Lung (tissue), 12 donors: ENCODE results near the gene CHSY3. TPM values are rescaled to one million over a fixed set of nuclear protein-coding genes. Genes with fewer than 3 reads are reported as not detected.

Source experiments
- ATAC-seq: fragments of 200-7000 bp; cut with Tn5 transposase; one replicate; pipeline ENCODE4 v1.9.1; 2020; ENCODE audit warnings: moderate number of reproducible peaks; ENCODE audit not compliant: insufficient read depth, low FRiP score
- DNase-seq, 3 donors: peaks; one replicate each; pipeline ENCODE4 v3.0.0-alpha.2; 2013 to 2017
- H3K27ac ChIP-seq, 2 donors: one replicate each; pipeline ENCODE4 v1.5.1; 2013; ENCODE audit warnings: mild to moderate bottlenecking in 2 of 2, moderate library complexity in 2 of 2, control low read depth in 1 of 2, inconsistent platforms in 1 of 2, low read depth in 1 of 2, low read length in 1 of 2
- H3K27me3 ChIP-seq, 3 donors: one replicate each; pipeline ENCODE4 v1.5.1; 2013; ENCODE audit warnings: low read length in 2 of 3; ENCODE audit not compliant: control insufficient read depth in 3 of 3, insufficient read depth in 3 of 3
- H3K36me3 ChIP-seq, 4 donors: one replicate each; pipeline ENCODE4 v1.5.1; 2013; ENCODE audit warnings: low read length in 4 of 4, mild to moderate bottlenecking in 1 of 4, moderate library complexity in 1 of 4; ENCODE audit not compliant: control insufficient read depth in 4 of 4, insufficient read depth in 4 of 4
- H3K4me1 ChIP-seq, 5 donors: one replicate each; pipeline ENCODE4 v1.5.1; 2013; ENCODE audit warnings: low read length in 5 of 5, mild to moderate bottlenecking in 2 of 5, moderate library complexity in 1 of 5; ENCODE audit not compliant: control insufficient read depth in 5 of 5, insufficient read depth in 5 of 5
- H3K4me3 ChIP-seq: one replicate; pipeline ENCODE4 v1.5.1; 2013; ENCODE audit warnings: mild to moderate bottlenecking, control low read depth, moderate library complexity
- H3K9ac ChIP-seq, 2 donors: one replicate each; pipeline ENCODE4 v1.5.1; 2013; ENCODE audit warnings: low read length in 2 of 2, control low read depth in 1 of 2; ENCODE audit not compliant: insufficient read depth in 1 of 2
- H3K9me3 ChIP-seq, 4 donors: one replicate each; pipeline ENCODE4 v1.5.1; 2013; ENCODE audit warnings: low read length in 3 of 4, mild to moderate bottlenecking in 1 of 4, moderate library complexity in 1 of 4; ENCODE audit not compliant: control insufficient read depth in 4 of 4, insufficient read depth in 3 of 4
- CTCF ChIP-seq: IDR thresholded peaks from 2 replicates; pipeline ENCODE4 v1.5.1; 2012; ENCODE audit warnings: mild to moderate bottlenecking; ENCODE audit errors: control extremely low read depth, extremely low read depth
- WGBS, 2 donors: extraction: QIAGEN DNeasy Blood & Tissue Kit; methylation state at CpG; one replicate each; pipeline ENCODE4 v1.1.7; 2013; 5-methylcytosine and 5-hydroxymethylcytosine counted together
- polyA plus RNA-seq, 2 donors: library from polyadenylated mRNA; stranded (reverse); fragments of 200-250 nt; gene quantifications; one replicate each; pipeline ENCODE4 v1.2.1, GENCODE V29; 2013
- total RNA-seq, 2 donors: library from RNA; depleted of rRNA in 1 of 2; stranded (reverse); fragments of >200 nt in 1 of 2; gene quantifications; one replicate each; pipeline ENCODE4 v1.2.1, GENCODE V29; 2014 to 2021
- donor health status: control.
- donor health status: control.
- donor health status: Bipolar disorder and iron deficiency.
- donor health status: healthy.
- donor health status: DM: yes; HTN: yes; CAD: no.

Gene CHSY3
- total and polyA plus RNA-seq, 4 donors = 0.41 to 6.7 (median 3.0) TPM

- Histone ChIP-seq H3K36me3 (no peaks in the 10 kb centered on the region), H3K4me3 (no peak overlapping the region), H3K4me1 (no peaks in the 10 kb centered on the region), H3K27ac (no peak overlapping the region), H3K9me3 (no peaks in the 10 kb centered on the region), H3K9ac (no peak overlapping the region), H3K27me3 (no peaks in the 10 kb centered on the region)
- no peak for TF ChIP-seq CTCF
- no peak for ATAC-seq
- whole genome bisulfite sequencing, 2 donors = 70 to 72% methylated on average over 4 of the region's 4 CpGs
- no peak for DNase-seq
Observed at GRCh38 chr5:129930221-129930620, 26.0 kb downstream of the CHSY3 start.

DNA sequence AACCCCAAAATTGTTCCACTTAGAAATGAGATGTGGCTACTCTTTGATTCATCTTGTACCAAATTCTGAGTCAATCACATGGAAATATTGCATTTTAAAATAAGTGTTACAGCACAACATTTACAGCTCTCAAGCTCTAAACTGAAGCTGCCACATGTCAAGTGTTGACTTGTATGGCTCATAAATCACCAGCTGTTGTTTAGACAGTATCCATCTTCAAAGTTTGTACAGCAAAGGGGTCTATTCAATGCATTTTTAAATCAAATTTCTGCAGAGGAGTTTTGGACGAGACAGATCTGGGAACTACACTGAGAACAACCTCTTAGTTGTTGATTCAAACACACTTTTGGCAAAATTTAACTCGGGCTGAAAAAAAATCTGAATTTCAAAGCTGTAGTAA is 31.4 kb downstream of the CHSY3 start:
- H3K9me3 ChIP-seq = peaks cover 0 to 6% (median 3%) of the 10 kb centered on the region in 4 donors
- TF ChIP-seq CTCF = no peak
- H3K4me3 ChIP-seq = no peak overlapping the region
- H3K4me1 ChIP-seq = no peaks in the 10 kb centered on the region
- H3K9ac ChIP-seq = no peak overlapping the region
- 78 to 86% methylated on average over 2 of the region's 2 CpGs for WGBS, 2 donors
- no peaks in the 10 kb centered on the region for H3K27me3 ChIP-seq
- H3K27ac ChIP-seq = no peak overlapping the region
- DNase-seq (no peak), ATAC-seq (no peak)
- no peaks in the 10 kb centered on the region for H3K36me3 ChIP-seq

DNA sequence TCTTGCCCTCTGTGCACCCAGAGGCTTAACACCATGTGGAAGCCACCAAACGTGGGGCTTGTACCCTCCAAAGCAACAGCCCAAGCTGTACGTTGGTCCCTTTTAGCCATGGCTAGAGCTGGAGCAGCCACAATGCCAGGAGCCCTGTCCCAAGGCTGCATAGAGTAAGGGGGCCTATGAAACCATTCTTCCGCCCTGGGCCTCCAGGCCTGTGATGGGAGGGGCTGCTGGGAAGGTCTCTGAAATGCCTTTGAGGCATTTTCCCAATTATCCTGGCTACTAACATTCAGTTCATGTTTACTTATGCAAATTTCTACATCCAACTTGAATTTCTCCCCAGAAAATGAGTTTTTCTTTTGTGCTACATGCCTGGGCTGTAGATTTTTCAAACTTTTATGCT is 33.8 kb downstream of the CHSY3 start:
- TF ChIP-seq CTCF = no peak
- no peak for ATAC-seq
- no peak overlapping the region for H3K4me3 ChIP-seq
- WGBS, 2 donors = 87 to 91% methylated on average over 3 of the region's 3 CpGs
- no peaks in the 10 kb centered on the region for H3K4me1 ChIP-seq
- H3K27ac ChIP-seq = no peak overlapping the region
- H3K36me3 ChIP-seq = no peaks in the 10 kb centered on the region
- H3K9me3 ChIP-seq = peaks cover 0 to 6% (median 3%) of the 10 kb centered on the region in 4 donors
- no peaks in the 10 kb centered on the region for H3K27me3 ChIP-seq
- H3K9ac ChIP-seq = no peak overlapping the region
- no peak for DNase-seq

GRCh38 chr5:129943936-129944335 is 39.7 kb downstream of the CHSY3 start:
- no peak overlapping the region for H3K27ac ChIP-seq
- no peaks in the 10 kb centered on the region for H3K9me3 ChIP-seq
- no peak for ATAC-seq
- no peak for TF ChIP-seq CTCF
- no peak for DNase-seq
- H3K4me1 ChIP-seq = no peaks in the 10 kb centered on the region
- 42 to 100% methylated on average over 1 of the region's 1 CpG for WGBS, 2 donors
- H3K27me3 ChIP-seq = no peaks in the 10 kb centered on the region
- H3K36me3 ChIP-seq = no peaks in the 10 kb centered on the region
- H3K4me3 ChIP-seq = no peak overlapping the region
- H3K9ac ChIP-seq = no peak overlapping the region
